Kasumi-1 (cell line): ENCODE data around the gene OR2T10.
"Not testable (repeated sequence)": the region's sequence is repeated elsewhere in the genome, so short reads cannot be mapped to it uniquely, and the experiment has no call there.

Source experiments
- DNase-seq, 2 experiments: peaks; one replicate each; lab custom pipeline; 2025; lab: John Stamatoyannopoulos, UW

The OR2T10 gene, protein sequence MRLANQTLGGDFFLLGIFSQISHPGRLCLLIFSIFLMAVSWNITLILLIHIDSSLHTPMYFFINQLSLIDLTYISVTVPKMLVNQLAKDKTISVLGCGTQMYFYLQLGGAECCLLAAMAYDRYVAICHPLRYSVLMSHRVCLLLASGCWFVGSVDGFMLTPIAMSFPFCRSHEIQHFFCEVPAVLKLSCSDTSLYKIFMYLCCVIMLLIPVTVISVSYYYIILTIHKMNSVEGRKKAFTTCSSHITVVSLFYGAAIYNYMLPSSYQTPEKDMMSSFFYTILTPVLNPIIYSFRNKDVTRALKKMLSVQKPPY

DNA sequence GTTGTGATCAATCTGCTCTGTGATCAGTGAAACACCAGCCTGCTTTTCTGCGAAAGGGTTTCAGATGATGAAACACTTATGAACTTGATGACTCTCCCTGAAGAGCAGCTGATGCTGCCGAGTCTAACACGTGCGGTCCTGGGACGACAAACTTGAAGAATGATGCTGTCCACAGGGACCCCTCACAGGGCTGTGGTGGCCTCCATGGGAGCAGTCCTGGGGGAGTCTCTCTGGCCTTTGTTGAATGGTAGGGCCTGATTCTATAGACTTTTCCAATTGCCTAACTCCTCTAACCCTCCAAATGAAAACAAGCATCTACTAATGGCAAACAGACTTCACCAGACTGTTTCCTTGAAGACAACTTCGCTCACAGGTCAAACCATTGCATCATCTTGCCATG is at the start of gene OR2T10:
TSS of gene OR2T10 (minus strand) at position 112 of the 400 bp plus-strand sequence. CDS start 3,932 bp downstream, outside the sequence.
- DNase-seq = no peak

DNA sequence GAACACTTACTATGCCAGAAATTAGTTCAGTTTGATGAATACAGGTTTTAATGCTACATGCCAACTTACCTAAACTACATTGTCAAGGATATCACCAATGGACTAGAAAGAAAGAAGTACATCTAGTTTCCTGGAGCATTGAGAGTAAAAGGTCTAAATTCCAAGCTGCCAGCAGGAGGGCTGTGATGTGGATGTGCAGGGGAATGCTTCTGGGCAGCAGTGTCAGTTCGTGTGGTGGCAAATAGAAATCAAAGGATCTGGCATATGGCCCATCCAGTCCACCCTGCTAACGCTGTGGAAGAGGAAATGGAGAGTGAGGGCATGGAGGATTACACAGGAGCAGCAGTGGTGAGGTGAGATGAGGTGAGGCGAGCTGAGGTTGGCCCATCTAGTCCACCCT is 47.7 kb upstream of the OR2T10 start, which contains the start of gene OR2T35:
TSS of gene OR2T35 (minus strand) at position 101 of the 400 bp plus-strand sequence. CDS start 6,020 bp downstream, outside the sequence.
- DNase-seq = not testable (repeated sequence)

DNA sequence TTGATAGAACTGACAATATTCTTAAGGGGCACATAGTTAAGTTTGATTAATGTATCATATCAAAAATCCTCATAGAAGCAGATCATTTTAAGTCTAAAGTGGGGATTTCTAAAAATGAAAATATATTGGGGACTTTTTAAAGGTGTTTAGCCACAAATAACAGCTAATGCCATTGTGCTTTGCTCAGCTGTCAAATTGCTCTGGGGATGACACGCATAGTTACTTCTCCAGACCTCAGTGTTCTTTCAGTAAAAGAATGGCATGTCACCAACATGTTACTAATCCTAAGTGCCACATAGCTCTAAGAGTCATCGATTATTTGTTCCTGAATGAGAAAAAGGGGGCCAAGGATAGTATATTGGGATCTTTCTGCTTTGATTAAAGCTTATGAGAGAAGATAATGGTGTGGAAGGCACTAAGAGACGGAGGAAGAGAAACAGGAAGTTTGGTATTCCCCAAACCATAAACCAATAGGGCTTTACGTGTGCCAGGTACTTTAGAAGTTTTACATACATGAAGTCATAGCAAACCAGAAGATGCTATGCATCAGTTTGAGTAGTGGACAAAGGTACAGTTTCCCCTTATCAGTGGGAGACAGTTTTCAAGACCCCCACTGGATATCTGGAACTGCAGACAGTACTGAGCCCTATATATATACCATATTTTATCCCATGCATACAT is 45.6 kb upstream of the OR2T10 start:
- not testable (repeated sequence) for DNase-seq

DNA sequence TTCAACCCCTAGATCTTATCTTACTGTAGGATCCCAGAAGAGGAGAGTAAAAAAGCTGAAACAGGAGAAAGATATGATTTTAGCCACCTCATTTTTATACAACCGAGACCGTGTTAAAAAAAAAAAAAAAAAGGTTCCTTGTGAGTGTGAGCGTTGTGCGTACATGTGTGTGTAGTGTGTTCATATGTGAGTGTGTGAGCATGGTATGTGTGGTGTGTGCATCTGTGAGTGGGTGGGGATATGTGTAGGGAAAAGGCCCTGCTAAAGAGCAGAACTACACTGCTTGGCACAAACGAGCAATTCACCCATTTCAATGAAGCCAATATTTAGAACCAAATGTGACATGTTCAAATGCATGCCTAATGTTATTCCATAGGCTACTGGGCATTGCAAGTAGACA is 44.1 kb upstream of the OR2T10 start:
- DNase-seq = not testable (repeated sequence)

DNA sequence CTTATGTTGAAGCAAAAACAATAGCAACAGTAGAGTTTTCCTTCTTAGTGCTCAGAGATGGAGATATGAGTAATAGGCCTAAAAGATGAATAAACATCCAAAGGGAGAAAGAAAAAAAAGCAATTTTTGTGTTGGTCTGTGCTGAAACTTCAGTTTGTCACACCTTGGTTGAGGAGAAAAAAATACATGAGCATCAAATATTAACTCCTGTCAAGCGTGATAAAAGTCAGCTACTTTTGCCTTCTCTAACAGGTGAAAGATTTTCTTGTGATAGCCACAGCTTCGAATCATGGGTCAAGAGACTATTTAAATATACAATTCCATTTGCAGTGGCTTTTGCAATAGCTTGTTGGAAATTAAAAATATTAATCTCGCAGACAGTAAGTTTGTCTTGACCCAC is 43.4 kb upstream of the OR2T10 start:
- not testable (repeated sequence) for DNase-seq

DNA sequence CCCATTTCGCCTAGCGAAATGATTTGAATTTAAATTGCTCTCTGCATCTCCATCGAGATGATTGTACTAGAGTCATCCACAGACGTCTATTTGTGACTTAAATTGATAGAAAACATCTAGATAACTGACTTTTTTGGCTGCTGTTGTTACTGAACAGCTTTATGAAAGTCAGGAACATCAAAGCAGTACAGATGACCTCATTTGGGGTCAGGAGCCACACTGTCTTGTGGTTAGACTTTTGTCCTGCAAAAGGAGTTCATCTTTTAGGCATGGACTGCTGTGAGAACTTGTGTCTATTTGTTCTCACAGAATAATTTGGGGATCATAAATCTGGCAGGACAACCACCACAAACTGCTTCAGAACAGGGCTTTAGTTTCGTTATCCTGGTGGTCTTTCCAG is 42.2 kb upstream of the OR2T10 start:
- DNase-seq = not testable (repeated sequence)

DNA sequence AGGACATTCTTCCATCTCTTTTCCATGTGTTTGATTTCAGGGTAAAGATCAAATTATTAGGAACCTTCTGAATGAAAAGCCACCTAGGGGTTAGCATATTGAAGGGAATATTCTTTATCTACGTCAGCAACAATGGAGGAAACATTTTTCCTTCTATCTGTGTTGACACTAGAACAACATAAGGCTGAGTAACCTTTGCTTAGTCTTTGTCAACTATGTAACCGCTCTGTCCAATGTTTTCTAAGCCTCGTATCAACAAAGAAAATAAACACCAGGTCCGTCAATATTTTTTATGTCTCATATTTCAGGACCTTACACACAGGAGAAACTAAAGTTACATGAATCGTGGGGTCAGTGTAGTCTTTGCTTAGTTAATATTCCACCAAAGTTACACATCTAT is 39.1 kb upstream of the OR2T10 start:
- DNase-seq = not testable (repeated sequence)

DNA sequence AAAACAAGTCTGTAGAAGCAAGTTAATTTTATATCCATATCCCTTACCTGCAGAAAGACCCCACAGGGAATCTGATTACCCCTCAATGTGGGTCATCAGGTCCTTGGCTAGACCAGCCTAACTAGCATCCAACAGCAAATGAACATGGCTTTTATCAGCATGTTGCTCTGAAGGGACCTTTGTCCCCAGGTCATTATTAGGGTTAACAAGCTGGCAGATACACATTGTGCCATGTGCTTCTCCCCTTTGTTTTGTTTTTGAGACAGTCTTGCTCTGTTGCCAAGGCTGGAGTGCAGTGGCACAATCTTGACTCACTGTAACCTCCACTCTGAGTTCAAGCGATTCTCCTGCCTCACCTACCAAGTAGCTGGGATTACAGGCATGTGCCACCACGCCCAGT is 37.5 kb upstream of the OR2T10 start, which contains the start of gene OR2T11:
TSS of gene OR2T11 (minus strand) at position 101 of the 400 bp plus-strand sequence. CDS start 7,963 bp downstream, outside the sequence.
- not testable (repeated sequence) for DNase-seq

DNA sequence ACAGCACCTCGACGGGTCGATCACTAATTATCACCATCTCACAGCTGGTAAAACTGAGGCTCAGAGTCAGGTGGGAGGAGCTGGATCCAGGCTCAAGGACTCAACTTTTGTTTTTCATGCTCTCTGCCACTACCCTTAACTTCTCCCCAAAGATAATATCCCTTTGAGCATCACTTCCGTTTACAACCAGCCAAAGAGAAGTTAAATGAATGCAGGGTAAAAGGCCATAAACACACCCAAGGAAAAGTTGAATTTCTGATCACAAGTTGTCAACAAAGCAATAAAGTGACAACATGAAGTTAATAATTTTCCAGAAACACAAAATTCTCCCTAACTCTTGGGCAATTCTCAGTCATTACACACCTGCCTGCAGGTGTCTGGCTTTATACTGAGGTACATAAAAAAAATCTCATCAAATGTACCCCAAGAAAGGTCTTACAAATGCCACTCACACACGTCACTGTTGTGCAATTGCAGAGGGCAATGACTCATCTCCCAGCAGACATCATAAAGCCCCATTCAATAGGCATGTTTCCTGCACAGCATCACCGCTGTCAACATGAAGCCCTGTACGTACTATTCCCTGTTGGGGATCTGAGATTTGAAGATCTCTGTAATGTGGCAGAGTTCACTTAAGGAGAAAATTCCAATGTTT is 34.0 kb upstream of the OR2T10 start:
- peak; percentile 4 to 10 for DNase-seq

DNA sequence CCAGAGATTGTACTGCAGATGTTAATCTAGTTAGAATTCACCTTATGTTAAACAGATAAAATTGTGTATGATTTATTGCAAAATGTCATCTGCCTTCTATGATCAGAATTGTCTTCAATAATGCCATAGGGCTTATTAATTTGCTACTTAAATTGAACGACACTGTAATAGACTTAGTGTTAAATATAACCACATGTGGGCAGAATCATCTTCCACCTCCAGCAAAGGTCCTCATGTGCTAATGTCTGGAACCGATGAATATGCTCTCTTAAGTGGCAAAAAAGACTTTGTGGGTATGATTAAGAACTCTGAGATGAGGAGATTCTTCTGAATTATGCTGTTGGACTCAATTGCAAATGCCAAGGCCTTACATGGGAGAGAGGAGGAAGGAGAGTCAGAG is 33.1 kb upstream of the OR2T10 start:
- DNase-seq = no peak

DNA sequence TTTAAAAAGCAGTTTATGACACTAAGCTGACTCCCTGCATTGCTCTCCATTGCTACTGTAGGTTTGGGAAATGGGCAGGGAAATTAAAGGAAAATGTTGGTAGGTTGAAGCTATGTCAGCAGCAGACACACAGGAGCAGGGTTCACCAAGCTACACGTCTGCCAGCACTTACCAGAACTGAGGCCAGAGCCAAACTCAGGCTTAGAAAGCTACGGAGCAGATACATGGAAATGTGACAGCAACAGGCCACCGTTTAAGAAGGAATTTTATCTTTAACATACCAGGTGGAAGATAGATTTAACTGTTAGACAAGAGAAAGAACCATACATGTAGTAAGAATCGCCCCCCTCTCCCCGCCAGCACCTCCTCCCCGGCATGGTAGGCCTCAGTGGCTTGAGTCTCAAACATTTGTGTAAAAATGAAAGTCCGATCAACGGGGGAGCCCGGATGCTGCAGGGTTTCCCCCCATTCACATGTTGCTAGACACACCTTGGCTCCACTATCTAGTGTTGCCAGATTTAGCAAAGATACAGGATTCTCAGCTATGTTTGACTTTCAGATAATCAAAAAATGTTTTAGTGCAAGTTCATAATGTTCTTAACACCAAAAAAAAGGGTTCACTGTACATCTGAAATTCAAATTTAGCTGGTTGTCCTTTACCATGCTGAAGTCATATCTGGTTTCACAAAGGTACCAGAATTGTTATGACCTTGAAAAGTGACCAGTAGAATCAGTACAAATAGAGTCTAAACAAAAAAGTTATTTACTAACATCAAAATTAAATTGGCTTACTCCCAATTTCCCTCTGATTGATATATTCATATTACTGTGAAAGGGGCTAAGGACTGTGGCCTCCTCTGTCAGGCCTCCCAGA is 30.7 kb upstream of the OR2T10 start:
- no peak for DNase-seq

DNA sequence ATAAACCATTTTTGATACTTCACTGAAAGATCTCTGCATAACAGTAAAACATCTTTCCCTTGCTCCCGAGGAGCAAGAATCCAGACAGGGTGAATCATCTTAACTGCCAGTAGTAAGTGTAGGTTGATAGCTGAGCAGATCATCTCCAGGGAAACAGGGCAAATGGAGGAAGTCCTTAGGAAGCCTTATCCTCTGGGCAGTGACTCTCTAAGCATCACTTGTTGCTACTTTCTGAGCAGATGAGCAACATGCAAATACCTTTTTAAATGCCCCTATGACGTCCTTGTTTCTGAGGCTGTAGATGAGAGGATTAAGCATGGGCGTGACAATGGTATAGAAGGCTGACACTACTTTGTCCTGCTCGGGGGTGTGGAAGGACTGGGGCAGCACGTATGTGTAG is 28.5 kb upstream of the OR2T10 start:
- no peak for DNase-seq

DNA sequence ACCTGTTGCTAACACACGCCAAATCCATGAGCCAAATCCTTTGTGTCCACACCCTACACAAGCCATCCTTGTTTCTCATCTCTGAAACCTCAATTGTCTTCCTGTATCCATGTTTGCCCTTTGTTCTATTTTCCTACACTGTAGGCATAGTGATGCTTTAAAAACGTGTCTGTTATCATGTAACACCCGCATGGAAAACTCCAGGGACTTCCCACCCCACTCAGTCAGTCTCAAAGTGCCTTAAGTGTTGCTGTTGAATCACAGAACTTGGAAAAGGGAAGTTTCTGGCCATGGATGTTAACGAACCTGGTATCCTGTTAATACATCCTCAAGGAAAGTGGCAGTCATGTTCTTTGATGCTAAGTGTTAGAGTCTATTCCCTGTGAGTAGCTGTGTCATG is 27.7 kb upstream of the OR2T10 start:
- no peak for DNase-seq

DNA sequence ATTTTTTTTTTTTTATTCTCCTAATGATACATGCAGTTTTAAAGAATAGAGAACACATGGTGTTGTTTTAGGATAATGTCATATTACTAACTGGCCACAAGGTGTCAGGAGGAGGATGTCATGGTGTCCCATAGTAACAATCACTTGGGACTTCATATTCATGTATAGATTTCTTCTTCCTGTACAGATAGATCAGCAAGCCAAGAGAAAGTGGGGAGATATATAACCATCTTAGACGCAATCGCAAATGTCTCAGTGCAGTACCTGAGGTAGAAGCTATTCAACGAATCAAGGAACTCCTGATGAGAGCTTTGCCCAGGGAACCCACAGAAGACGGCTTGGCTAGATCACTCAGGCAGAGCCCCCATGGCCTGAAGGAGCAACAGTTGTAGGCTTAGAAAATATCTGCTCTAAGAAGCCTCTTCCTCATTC is 25.1 kb upstream of the OR2T10 start:
- DNase-seq = peak; percentile 68 to 79

DNA sequence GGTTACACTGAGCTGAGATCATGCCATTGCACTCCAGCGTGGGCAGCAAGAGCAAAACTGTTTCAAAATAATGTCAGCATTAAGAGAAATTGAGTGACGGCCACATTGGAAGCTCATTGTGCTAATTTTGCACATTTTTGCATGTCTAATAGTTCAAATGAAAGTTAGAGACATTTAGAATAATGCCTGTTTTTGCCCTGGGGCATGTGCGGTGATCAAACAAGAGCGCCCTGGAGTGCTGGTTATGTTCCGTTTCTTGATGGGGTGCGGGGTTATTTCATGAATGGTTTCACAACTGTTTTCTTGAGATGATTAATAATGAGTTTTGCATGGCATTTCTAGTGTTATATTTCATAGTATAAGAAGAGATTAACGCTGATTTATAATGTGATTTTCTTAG is 24.3 kb upstream of the OR2T10 start:
- DNase-seq = no peak

DNA sequence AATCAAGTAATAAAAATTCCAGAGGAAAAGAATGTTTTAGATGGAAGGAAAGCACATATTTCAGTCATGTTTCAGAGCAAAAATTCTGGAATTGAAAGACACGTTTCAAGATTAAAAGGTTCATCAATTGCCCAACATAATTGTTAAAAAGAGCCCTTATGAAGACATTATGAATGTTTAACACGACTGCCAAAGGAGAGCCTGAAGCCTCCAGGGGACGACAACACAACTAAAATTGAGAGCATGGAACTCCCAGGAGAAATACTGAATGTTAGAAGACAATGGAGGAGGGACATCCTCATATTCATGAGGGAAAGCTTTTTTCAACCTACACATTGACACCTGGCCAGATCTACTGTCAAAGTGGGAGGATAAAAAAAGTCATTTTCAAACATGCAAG is 21.4 kb upstream of the OR2T10 start:
- peak; percentile 66 to 72 for DNase-seq

DNA sequence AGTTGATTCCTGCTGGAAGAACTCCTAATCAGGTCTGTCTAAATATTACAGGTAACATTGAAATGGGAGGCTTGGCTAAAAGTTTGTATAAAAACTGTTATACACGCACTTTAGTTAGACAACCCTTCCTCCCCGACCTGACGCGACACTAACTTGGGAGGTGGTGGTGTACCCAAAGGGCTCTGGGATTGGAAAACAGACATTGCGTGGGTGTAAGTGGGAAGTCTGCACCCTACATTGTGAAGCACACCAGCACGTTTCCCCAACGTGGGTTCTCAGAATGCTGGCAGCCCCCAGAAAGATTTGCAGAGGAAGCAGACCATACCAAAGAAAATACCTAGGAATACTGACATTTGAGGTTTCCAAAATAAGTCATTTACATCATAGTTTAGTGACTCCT is 20.6 kb upstream of the OR2T10 start:
- no peak for DNase-seq

DNA sequence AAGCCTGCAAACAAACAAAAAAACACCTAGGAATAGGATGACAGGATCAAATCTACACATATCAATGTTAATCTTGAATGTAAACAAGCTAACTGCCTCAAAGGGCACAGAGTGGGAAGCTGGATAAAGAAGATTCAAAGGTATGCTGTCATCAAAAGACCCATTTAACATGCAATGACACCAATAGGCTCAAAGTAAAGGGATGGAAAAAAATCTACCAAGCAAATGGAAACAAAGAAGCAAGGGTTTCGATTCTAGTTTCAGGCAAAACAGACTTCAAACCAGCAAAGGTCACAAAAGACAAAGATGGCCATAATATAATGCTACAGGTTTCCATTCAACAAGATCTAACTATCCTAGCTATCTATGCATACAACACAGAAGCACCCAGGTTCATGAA is 16.2 kb upstream of the OR2T10 start:
- DNase-seq = no peak

DNA sequence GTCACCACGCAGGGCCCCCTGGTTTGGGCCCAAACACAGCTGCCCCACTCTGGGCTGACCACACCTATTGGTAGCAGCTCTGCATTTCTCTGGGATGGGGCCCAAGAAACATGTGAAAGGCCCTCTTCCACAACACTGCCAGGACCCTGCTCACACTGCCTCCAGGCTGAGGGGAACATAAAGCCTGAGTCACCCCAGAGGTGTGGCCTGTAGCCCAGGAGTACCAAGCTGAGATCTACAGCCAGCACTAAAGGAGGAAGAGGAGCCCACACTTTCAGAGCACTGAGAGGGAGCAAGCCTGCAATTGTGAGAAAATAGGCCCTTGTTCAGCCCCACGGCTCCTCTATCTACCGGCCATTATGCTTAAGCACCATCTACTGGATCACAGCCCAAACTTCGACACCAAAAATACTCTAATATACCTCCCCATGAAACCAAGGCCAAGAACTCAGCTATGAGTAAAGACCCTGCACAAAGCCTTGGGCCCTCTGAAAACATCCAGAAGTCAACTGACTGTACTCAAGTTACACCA is 14.4 kb upstream of the OR2T10 start:
- DNase-seq = no peak

DNA sequence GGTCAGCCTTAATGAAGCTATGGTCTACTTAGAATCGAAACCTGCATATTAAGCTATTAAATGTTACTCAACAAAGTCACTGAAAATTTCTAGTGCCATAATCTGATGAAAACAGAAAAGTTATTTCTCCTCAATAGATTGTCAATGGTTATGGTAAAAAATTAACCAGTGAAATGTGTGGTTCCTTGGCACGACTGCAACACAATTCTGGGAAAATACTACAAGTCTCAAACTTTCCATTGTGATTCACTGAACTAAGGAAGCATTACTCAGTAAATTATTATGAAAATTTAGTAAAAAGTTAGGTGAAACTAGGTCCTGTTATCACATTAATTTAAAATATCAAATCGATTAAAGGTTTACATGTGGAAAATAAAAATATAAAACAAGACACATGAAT is 12.8 kb upstream of the OR2T10 start:
- no peak for DNase-seq

DNA sequence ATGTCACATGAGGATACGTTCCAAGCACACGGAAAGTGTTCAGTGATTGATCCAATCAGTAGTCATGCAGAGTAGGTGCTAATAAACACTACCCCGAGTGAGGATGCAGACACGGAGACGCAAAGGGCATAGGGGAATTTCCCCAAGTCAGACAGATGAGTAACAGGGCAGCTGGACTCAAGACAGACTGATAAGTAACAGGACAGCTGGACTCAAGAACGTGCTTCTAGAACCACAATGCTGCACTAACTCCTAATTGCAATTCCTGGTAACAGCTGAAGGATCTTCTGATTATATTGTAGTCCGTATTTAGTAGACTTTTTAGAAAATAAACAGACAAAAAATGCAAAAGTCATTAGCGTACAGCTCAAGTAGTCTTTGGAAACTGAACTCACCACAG is 1.9 kb upstream of the OR2T10 start:
- no peak for DNase-seq
